Suprapubic skin (tissue), 4 donors: ENCODE data around the gene ARAP3. TPM values are rescaled to one million over a fixed set of nuclear protein-coding genes. Genes with fewer than 3 reads are reported as not detected.

ENCODE experiments used
- DNase-seq, 2 donors: peaks; one replicate each; pipeline ENCODE4 v3.0.0-alpha.2; 2019; ENCODE audit warnings: low spot score in 2 of 2
- H3K27ac ChIP-seq: fragments of 200-600 bp; sonication (generic); one replicate; pipeline ENCODE4 v1.5.1; 2019
- H3K27me3 ChIP-seq: fragments of 200-600 bp; sonication (generic); one replicate; pipeline ENCODE4 v1.5.1; 2019
- H3K36me3 ChIP-seq: fragments of 200-600 bp; sonication (generic); one replicate; pipeline ENCODE4 v1.5.1; 2019
- H3K4me1 ChIP-seq: fragments of 200-600 bp; sonication (generic); one replicate; pipeline ENCODE4 v1.5.1; 2019
- H3K4me3 ChIP-seq: fragments of 200-600 bp; sonication (generic); one replicate; pipeline ENCODE4 v1.5.1; 2019; ENCODE audit warnings: mild to moderate bottlenecking
- H3K9me3 ChIP-seq: fragments of 200-600 bp; sonication (generic); one replicate; pipeline ENCODE4 v1.5.1; 2019
- EP300 ChIP-seq: sonication (generic); formaldehyde crosslinking; IDR thresholded peaks from one replicate; pipeline ENCODE4 v1.6.1; 2017; ENCODE audit warnings: antibody characterized with exemption
- POLR2A ChIP-seq, 2 donors: fragments of 450-650 bp; IDR thresholded peaks; one replicate each; pipeline ENCODE4 v1.6.1; 2017; ENCODE audit warnings: antibody characterized with exemption in 2 of 2, mild to moderate bottlenecking in 2 of 2, moderate library complexity in 2 of 2
- POLR2AphosphoS5 ChIP-seq, 3 donors: sonication (generic); formaldehyde crosslinking; IDR thresholded peaks; one replicate each; pipeline ENCODE4 v1.6.1; 2017; ENCODE audit warnings: antibody characterized with exemption in 3 of 3
- whole genome bisulfite sequencing: methylation state at CpG from one replicate; pipeline ENCODE4 v1.1.5; 2018; 5-methylcytosine and 5-hydroxymethylcytosine counted together
- total RNA-seq, 4 donors: library from RNA; depleted of rRNA; stranded (reverse); fragments of >200 nt; gene quantifications; one replicate each; pipeline ENCODE4 v1.1.0, GENCODE V29; 2016
- TF ChIP-seq, protein P1 (sequence below), 2 donors: fragments of 200-600 bp in 1 of 2; fragments of 450-650 bp in 1 of 2; sonication (generic) in 1 of 2; IDR thresholded peaks; one replicate each; pipeline ENCODE4 v1.5.1; 2016 to 2019; ENCODE audit warnings: antibody characterized with exemption in 2 of 2, mild to moderate bottlenecking in 1 of 2, moderate library complexity in 1 of 2

Gene ARAP3
- total RNA-seq, 4 donors from 2014 or later: 1.5 to 7.4 (median 4.3) TPM

- WGBS: 87% methylated on average over 4 of the region's 4 CpGs
- TF ChIP-seq EP300 (no peak), POLR2AphosphoS5 (IDR thresholded peaks at IDR 0.05) (no peak), POLR2A (IDR thresholded peaks at IDR 0.05) (no peak)
- TF ChIP-seq, protein P1, sequence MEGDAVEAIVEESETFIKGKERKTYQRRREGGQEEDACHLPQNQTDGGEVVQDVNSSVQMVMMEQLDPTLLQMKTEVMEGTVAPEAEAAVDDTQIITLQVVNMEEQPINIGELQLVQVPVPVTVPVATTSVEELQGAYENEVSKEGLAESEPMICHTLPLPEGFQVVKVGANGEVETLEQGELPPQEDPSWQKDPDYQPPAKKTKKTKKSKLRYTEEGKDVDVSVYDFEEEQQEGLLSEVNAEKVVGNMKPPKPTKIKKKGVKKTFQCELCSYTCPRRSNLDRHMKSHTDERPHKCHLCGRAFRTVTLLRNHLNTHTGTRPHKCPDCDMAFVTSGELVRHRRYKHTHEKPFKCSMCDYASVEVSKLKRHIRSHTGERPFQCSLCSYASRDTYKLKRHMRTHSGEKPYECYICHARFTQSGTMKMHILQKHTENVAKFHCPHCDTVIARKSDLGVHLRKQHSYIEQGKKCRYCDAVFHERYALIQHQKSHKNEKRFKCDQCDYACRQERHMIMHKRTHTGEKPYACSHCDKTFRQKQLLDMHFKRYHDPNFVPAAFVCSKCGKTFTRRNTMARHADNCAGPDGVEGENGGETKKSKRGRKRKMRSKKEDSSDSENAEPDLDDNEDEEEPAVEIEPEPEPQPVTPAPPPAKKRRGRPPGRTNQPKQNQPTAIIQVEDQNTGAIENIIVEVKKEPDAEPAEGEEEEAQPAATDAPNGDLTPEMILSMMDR (IDR thresholded peaks at IDR 0.05): no peak
- H3K27me3 ChIP-seq: no peaks in the 10 kb centered on the region
Measured at GRCh38 chr5:141675672-141676071, 6.4 kb downstream of the ARAP3 start.

GRCh38 chr5:141674747-141675146, 7.3 kb downstream of the ARAP3 start:
- H3K9me3 ChIP-seq: no peaks in the 10 kb centered on the region
- H3K27ac ChIP-seq: no peak overlapping the region
- no peaks in the 10 kb centered on the region for H3K4me1 ChIP-seq
- H3K4me3 ChIP-seq: no peak overlapping the region
- TF ChIP-seq, protein P1 (IDR thresholded peaks at IDR 0.05): no peak
- DNase-seq: no peak
- H3K27me3 ChIP-seq: no peaks in the 10 kb centered on the region
- no peaks in the 10 kb centered on the region for H3K36me3 ChIP-seq
- 69% methylated on average over 5 of the region's 5 CpGs for WGBS

More at GRCh38 chr5:141675672-141676071, 6.4 kb downstream of the ARAP3 start:
- H3K4me1 ChIP-seq: peaks cover 7% of the 10 kb centered on the region
- H3K4me3 ChIP-seq: no peak overlapping the region
- no peaks in the 10 kb centered on the region for H3K36me3 ChIP-seq
- H3K9me3 ChIP-seq: no peaks in the 10 kb centered on the region
- H3K27ac ChIP-seq: no peak overlapping the region
- no peak for DNase-seq

GRCh38 chr5:141672841-141673813, 8.9 kb downstream of the ARAP3 start:
- H3K4me1 ChIP-seq: no peaks in the 10 kb centered on the region
- no peaks in the 10 kb centered on the region for H3K27me3 ChIP-seq
- 65% methylated on average over 14 of the region's 19 CpGs for WGBS
- no peaks in the 10 kb centered on the region for H3K9me3 ChIP-seq
- no peak overlapping the region for H3K4me3 ChIP-seq
- TF ChIP-seq POLR2A (IDR thresholded peaks at IDR 0.05) (no peak), EP300 (no peak), POLR2AphosphoS5 (IDR thresholded peaks at IDR 0.05) (no peak)
- TF ChIP-seq, protein P1 (IDR thresholded peaks at IDR 0.05): no peak
- DNase-seq: no peak
- no peak overlapping the region for H3K27ac ChIP-seq
- H3K36me3 ChIP-seq: no peaks in the 10 kb centered on the region

GRCh38 chr5:141672071-141672840, 9.8 kb downstream of the ARAP3 start:
- H3K4me3 ChIP-seq: no peak overlapping the region
- no peaks in the 10 kb centered on the region for H3K4me1 ChIP-seq
- no peaks in the 10 kb centered on the region for H3K9me3 ChIP-seq
- no peaks in the 10 kb centered on the region for H3K36me3 ChIP-seq
- no peak for DNase-seq
- 94% methylated on average over 18 of the region's 23 CpGs for WGBS
- no peaks in the 10 kb centered on the region for H3K27me3 ChIP-seq
- TF ChIP-seq POLR2AphosphoS5 (IDR thresholded peaks at IDR 0.05): no peak
- TF ChIP-seq EP300: no peak
- TF ChIP-seq, protein P1 (IDR thresholded peaks at IDR 0.05): no peak
- no peak for TF ChIP-seq POLR2A (IDR thresholded peaks at IDR 0.05)
- no peak overlapping the region for H3K27ac ChIP-seq

DNA sequence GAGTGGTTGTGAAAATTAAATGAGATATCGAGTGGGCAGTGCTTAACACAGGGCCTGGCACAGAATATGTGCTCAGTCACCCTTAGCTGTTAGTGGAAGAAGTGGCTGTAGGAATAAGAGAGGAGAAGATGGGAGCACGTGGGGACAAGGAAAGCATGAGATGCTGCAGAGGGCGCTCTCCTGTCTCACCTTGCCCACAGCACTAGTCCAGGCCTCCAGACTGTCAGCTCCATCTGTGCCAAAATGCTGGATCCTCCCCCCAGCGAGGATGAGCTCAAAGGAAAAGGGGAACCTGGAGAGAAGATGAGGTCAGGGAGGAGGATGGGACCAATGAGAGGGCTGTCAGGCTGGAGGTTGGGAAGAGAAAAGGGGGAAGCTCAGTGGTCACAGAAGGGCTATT, 12.5 kb downstream of the ARAP3 start:
- DNase-seq: no peak
- no peak overlapping the region for H3K27ac ChIP-seq
- WGBS: 69% methylated on average over 4 of the region's 4 CpGs
- H3K4me3 ChIP-seq: no peak overlapping the region
- H3K9me3 ChIP-seq: no peaks in the 10 kb centered on the region
- no peaks in the 10 kb centered on the region for H3K27me3 ChIP-seq
- TF ChIP-seq EP300 (no peak), POLR2AphosphoS5 (IDR thresholded peaks at IDR 0.05) (no peak), POLR2A (IDR thresholded peaks at IDR 0.05) (no peak)
- TF ChIP-seq, protein P1 (IDR thresholded peaks at IDR 0.05): no peak
- H3K36me3 ChIP-seq: no peaks in the 10 kb centered on the region
- no peaks in the 10 kb centered on the region for H3K4me1 ChIP-seq
